Measurements from ENCODE around the gene EDAR. TPM values are rescaled to one million over a fixed set of nuclear protein-coding genes. Genes with fewer than 3 reads are reported as not detected.

Gene EDAR
- total RNA-seq, 1 donor from 2014 or later = 0.33 TPM

DNA sequence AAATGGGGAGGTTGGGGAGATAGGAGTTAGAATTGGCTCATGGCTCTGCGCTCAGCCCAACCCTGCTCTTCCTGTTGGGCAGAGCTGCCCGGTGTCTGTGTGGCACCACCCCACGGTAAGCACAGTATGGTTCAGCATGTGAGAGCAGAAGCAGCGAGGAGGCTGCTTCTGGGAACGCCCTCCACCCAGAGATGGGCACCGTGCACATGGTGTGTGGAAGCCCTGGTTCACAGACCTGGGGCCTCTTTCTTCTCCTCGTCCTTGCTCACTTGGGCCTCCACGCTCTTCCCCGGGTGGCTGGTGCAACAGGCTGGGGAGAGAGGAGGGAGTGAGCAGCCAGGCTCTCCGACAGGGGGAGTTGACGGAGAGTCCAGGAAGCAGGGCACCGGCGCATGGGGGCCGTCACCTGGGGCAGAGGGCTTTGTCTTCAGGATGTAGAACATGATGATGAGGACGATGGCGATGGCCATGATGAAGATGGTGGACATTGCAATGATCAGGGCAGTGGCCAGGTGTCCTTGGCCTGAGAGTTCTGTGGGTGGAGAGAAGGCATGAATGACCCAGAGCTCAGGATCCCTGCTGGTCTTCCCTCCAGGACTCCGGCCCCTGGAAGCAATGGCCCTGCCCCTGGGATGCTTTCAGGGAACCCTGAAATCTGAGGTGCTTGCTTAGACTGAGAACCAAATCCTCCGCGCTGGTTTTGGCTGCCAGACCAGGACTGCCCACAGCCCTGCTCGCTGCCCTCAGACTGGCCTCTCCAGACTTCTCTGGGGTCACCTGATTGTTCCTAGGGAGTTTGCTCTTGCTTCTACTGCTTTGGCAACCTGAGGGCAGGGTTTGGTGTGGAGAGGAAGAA, 78.3 kb downstream of the EDAR start:
- TF ChIP-seq, protein P1, sequence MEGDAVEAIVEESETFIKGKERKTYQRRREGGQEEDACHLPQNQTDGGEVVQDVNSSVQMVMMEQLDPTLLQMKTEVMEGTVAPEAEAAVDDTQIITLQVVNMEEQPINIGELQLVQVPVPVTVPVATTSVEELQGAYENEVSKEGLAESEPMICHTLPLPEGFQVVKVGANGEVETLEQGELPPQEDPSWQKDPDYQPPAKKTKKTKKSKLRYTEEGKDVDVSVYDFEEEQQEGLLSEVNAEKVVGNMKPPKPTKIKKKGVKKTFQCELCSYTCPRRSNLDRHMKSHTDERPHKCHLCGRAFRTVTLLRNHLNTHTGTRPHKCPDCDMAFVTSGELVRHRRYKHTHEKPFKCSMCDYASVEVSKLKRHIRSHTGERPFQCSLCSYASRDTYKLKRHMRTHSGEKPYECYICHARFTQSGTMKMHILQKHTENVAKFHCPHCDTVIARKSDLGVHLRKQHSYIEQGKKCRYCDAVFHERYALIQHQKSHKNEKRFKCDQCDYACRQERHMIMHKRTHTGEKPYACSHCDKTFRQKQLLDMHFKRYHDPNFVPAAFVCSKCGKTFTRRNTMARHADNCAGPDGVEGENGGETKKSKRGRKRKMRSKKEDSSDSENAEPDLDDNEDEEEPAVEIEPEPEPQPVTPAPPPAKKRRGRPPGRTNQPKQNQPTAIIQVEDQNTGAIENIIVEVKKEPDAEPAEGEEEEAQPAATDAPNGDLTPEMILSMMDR (IDR thresholded peaks at IDR 0.05; ENCODE audit: borderline replicate concordance) = no peak
- H3K27me3 ChIP-seq (ENCODE audit: low read depth) = peaks cover 9% of the 10 kb centered on the region
- no peak overlapping the region for H3K4me3 ChIP-seq
- peaks cover 10% of the 10 kb centered on the region for H3K4me1 ChIP-seq
- no peak overlapping the region for H3K27ac ChIP-seq (replicated peaks)
- no peaks in the 10 kb centered on the region for H3K36me3 ChIP-seq
- intact Hi-C loops (cut with micrococcal nuclease) = no loop called here
- no peak for DNase-seq
- no peaks in the 10 kb centered on the region for H3K9me3 ChIP-seq (replicated peaks)

DNA sequence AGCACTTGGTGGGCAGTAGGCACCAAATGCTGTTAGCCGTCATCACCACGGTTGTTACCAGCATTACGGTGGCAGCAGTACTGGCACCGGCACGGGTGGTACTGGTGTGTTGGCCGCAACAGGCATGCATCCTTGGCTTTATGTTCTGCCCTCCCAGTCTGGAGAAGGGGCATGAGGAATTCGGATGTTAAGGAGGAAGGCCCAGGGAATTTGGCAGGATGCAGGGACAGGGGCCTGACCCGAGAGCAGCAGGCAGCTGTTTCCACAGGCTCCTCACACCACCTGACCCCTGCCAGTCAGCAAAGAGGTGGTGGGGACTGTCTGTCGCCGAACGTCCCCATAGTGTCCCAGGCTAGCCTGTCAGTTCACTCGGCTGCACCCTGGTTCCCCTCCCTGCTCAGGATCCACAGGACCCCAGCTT, 79.0 kb downstream of the EDAR start:
- no peak for DNase-seq
- peaks cover 9% of the 10 kb centered on the region for H3K27me3 ChIP-seq (ENCODE audit: low read depth)
- no peaks in the 10 kb centered on the region for H3K36me3 ChIP-seq
- intact Hi-C loops (cut with micrococcal nuclease) = no loop called here
- TF ChIP-seq, protein P1 (IDR thresholded peaks at IDR 0.05; ENCODE audit: borderline replicate concordance) = no peak
- peaks cover 15% of the 10 kb centered on the region for H3K4me1 ChIP-seq
- H3K4me3 ChIP-seq = no peak overlapping the region
- no peaks in the 10 kb centered on the region for H3K9me3 ChIP-seq (replicated peaks)
- no peak overlapping the region for H3K27ac ChIP-seq (replicated peaks)

DNA sequence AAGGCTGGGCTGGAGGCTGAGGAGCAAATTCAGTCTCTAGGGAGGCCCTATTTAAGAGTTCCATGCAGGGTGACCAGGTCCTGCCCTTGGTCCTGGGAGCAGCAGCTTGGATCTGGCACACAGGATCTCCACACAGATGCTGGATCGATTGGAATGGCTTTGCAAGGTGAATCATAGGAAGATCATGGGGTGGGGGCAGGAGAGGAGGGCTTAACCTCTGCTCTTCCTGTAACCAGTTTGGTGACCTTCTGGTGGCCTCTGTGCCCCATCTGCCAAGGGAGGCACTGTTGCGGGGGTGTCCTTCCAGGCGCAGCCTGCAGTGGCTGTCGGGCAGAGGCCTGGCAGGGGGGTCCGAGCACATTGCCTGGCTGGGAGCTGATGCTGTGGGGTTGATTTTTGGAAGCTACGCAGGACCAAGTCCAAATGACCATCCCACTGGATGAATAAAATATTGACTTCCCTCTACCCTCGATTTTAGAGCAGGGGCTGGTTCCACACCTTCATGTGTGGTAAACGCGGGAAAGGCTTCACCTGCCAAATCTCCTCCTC, 79.7 kb downstream of the EDAR start:
- H3K36me3 ChIP-seq = no peaks in the 10 kb centered on the region
- H3K4me3 ChIP-seq = no peak overlapping the region
- peaks cover 18% of the 10 kb centered on the region for H3K4me1 ChIP-seq
- TF ChIP-seq, protein P1 (IDR thresholded peaks at IDR 0.05; ENCODE audit: borderline replicate concordance) = no peak
- no peak for DNase-seq
- no peak overlapping the region for H3K27ac ChIP-seq (replicated peaks)
- H3K9me3 ChIP-seq (replicated peaks) = no peaks in the 10 kb centered on the region
- intact Hi-C loops (cut with micrococcal nuclease) = no loop called here
- peaks cover 9% of the 10 kb centered on the region for H3K27me3 ChIP-seq (ENCODE audit: low read depth)

DNA sequence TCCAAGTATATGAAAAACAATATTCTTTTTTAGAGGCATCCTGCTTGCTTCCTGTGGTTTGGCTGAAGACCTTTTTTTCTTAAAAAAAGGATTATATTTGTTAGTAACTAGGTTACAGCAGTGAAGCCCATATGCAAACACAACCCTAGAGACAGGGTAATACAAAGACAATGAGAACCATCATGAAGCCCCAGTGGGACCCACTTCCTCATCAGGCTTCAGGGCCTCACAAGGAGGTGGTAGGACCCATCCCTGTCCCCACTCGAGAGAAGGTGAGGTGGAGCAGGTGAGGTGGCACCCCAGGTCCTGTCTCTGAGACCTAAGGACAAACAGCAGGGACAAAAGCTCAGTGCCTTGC, 80.3 kb downstream of the EDAR start:
- intact Hi-C loops (cut with micrococcal nuclease) = no loop called here
- TF ChIP-seq, protein P1 (IDR thresholded peaks at IDR 0.05; ENCODE audit: borderline replicate concordance) = no peak
- no peak for DNase-seq
- Histone ChIP-seq H3K36me3 (no peaks in the 10 kb centered on the region), H3K27ac (replicated peaks) (no peak overlapping the region), H3K4me1 (peaks cover 18% of the 10 kb centered on the region), H3K27me3 (ENCODE audit: low read depth) (peaks cover 9% of the 10 kb centered on the region), H3K4me3 (no peak overlapping the region), H3K9me3 (replicated peaks) (no peaks in the 10 kb centered on the region)

DNA sequence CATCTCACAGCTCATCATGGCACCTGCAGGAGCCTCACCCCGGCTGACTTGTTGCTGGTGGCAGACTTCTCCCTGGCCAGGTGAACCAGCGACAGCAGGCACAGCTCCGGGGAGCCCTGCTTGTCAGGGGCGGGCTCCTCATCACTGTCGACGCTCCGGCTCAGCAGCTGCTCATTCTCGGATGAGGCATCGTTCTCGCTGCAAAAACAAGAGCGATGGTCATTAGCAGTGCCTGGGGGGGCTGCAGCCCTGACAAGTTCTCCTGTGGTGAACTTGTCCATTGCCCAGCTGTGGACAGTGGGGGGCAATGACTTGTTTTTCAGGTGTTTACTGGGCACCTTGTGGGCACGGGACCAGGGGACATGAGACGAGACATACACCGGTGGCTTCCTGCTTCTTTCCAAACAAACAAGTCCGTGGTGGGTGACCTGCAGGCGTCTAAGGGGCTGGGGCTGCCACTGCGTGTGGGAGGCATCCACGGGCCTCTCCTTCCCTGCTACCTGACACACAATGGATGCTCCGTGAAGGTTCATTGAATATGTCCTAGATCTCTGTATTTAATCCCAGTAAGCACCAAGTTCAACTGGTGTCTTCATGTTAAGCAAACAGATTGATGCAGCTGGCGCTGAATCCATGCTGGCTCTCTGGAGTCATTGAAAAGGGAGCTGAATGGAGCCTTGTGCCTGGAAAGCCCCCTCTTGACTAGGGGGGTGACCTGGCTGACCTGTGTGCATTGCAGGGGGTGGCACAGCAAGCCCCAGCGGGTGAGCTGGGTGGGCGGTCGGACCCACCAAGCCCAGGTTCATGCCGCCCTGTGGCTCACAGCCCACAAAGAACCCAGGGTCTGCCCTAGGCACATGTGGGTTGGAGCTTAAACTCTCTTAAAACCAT, 81.0 kb downstream of the EDAR start:
- intact Hi-C loops (cut with micrococcal nuclease) = no loop called here

More for the DNA sequence above, 81.0 kb downstream of the EDAR start:
- no peak overlapping the region for H3K4me3 ChIP-seq
- H3K27ac ChIP-seq (replicated peaks) = no peak overlapping the region
- peaks cover 9% of the 10 kb centered on the region for H3K27me3 ChIP-seq (ENCODE audit: low read depth)
- H3K9me3 ChIP-seq (replicated peaks) = no peaks in the 10 kb centered on the region
- no peaks in the 10 kb centered on the region for H3K36me3 ChIP-seq
- TF ChIP-seq, protein P1 (IDR thresholded peaks at IDR 0.05; ENCODE audit: borderline replicate concordance) = no peak
- DNase-seq = no peak
- peaks cover 18% of the 10 kb centered on the region for H3K4me1 ChIP-seq
